HUES64 (cell line): ENCODE data around the gene ADAMTS5.

ENCODE experiments used
- H3K27ac ChIP-seq: 2 replicates; pipeline ENCODE4 v1.7.0; 2013; ENCODE audit warnings: low read depth, low read length, inconsistent platforms
- H3K27me3 ChIP-seq: 2 replicates; pipeline ENCODE4 v1.6.1; 2013; ENCODE audit warnings: mild to moderate bottlenecking, low read length; ENCODE audit not compliant: insufficient read depth
- H3K36me3 ChIP-seq: 2 replicates; pipeline ENCODE4 v1.6.1; 2013; ENCODE audit warnings: mild to moderate bottlenecking, low read length; ENCODE audit not compliant: insufficient read depth
- H3K4me1 ChIP-seq: 2 replicates; pipeline ENCODE4 v1.6.1; 2013; ENCODE audit warnings: mild to moderate bottlenecking, low read length, moderate library complexity; ENCODE audit not compliant: insufficient read depth
- H3K4me3 ChIP-seq: 2 replicates; pipeline ENCODE4 v1.5.1; 2013; ENCODE audit warnings: mild to moderate bottlenecking, low read length, moderate library complexity
- H3K9ac ChIP-seq: 2 replicates; pipeline ENCODE4 v1.6.1; 2013; ENCODE audit warnings: mild to moderate bottlenecking, low read depth, low read length
- H3K9me3 ChIP-seq: 2 replicates; pipeline ENCODE4 v1.6.1; 2013; ENCODE audit warnings: low read depth, low read length; ENCODE audit not compliant: insufficient read depth
- WGBS: fragments of 150-250, 120-280 bp; methylation state at CpG from one replicate; pipeline ENCODE4 v1.1.7; 2013; ENCODE audit warnings: missing lambda C conversion rate; 5-methylcytosine and 5-hydroxymethylcytosine counted together

ADAMTS5 gene

GRCh38 chr21:26948194-26948593, 18.7 kb downstream of the ADAMTS5 start:
- Histone ChIP-seq H3K36me3 (no peaks in the 10 kb centered on the region), H3K9me3 (no peaks in the 10 kb centered on the region), H3K27ac (no peak overlapping the region), H3K9ac (no peak overlapping the region), H3K4me3 (no peak overlapping the region), H3K4me1 (peaks cover 24% of the 10 kb centered on the region), H3K27me3 (peaks cover 15% of the 10 kb centered on the region)
- WGBS, result 93% methylated on average over 2 of the region's 2 CpGs

GRCh38 chr21:26946744-26947446, 20.0 kb downstream of the ADAMTS5 start:
- Histone ChIP-seq H3K27me3 (peaks cover 15% of the 10 kb centered on the region), H3K4me1 (peaks cover 18% of the 10 kb centered on the region), H3K4me3 (no peak overlapping the region), H3K9me3 (no peaks in the 10 kb centered on the region), H3K36me3 (no peaks in the 10 kb centered on the region), H3K27ac (no peak overlapping the region), H3K9ac (no peak overlapping the region)
- WGBS, result 41% methylated on average over 4 of the region's 6 CpGs

DNA sequence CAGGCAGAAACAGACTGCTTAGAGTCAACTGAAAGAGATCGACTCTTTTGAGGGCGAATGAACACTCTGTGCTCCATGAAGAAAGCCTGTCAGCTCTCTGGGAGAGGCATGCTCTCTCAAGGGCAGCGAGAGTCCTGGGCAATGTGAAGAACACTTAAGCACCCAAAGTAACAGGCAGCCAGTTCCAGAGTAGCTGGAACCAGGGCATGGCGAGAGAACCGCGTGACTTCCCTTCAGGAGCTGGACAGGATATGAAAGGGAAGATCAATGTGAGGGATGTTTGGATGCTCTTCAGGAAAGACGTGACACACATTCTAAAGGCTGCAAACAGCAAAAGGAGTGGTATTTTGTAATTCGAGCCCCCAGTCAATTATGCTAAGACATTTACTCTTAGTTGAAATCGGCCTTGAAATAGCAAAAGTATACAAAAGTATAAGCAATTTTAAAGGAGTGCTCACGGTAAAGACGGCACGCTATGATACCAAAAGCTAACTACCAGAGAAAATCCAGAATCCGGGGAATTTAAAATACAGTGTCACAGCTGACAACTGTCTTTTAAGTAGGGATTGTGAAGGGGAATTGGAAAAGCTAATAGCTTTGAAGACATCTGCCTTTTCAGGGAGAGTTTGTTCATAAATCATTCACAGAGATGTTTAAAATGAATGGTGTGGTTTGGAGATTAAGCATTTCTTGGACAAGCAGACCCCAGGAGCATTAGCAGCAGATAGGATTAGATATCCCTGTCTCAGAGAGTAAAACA, 20.8 kb downstream of the ADAMTS5 start:
- H3K36me3 ChIP-seq, result no peaks in the 10 kb centered on the region
- no peak overlapping the region for H3K27ac ChIP-seq
- peaks cover 15% of the 10 kb centered on the region for H3K27me3 ChIP-seq
- H3K4me3 ChIP-seq, result no peak overlapping the region
- peaks cover 18% of the 10 kb centered on the region for H3K4me1 ChIP-seq
- H3K9ac ChIP-seq, result no peak overlapping the region
- 79% methylated on average over 13 of the region's 13 CpGs for WGBS
- no peaks in the 10 kb centered on the region for H3K9me3 ChIP-seq

DNA sequence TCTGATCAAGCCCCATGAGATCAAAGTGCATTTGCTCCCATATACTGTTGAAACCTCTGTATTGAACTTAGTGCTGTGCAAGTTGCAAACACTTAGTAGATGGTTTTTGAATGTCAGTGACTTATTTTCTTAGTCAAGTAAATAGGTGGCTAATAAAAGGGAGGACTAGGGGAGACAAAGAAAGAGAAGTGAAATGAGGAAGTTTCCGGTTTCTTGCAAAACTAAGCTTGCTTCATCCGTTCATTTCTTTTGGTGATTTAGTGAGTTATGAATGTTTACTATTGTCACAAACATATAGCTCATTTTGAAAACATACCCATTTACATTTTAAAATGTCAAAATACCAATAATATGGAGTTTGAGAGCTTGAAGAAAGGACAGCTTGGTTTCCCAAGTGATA, 23.0 kb downstream of the ADAMTS5 start:
- 98% methylated on average over 2 of the region's 2 CpGs for WGBS
- H3K4me1 ChIP-seq, result peaks cover 18% of the 10 kb centered on the region
- H3K4me3 ChIP-seq, result no peak overlapping the region

DNA sequence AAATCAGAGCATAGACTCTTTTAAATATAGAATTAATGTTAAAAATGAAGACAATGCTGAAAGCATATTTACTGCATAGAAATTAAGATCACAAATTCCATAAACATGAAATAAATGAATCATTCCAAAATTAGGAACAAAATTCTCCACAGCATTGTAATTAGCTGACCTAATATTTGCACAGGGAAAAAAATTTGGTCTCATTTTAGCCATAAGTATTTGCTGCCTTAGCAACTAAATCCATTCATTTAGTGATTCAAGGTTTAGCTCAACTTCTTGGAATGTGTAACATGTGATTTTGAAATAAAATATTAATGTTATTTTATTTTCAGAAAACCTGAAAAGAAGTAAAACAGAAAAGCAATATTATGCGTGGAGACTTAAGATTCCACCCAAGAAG, 25.5 kb downstream of the ADAMTS5 start:
- Histone ChIP-seq H3K36me3 (no peaks in the 10 kb centered on the region), H3K9ac (no peak overlapping the region), H3K27me3 (peaks cover 8% of the 10 kb centered on the region; the same call in 1 of the 2 replicates), H3K9me3 (no peaks in the 10 kb centered on the region), H3K4me1 (peaks cover 9% of the 10 kb centered on the region), H3K27ac (no peak overlapping the region), H3K4me3 (no peak overlapping the region)
- WGBS, result 100% methylated on average over 1 of the region's 1 CpG

More for the DNA sequence above, 23.0 kb downstream of the ADAMTS5 start:
- Histone ChIP-seq H3K36me3 (no peaks in the 10 kb centered on the region), H3K9ac (no peak overlapping the region), H3K27me3 (peaks cover 15% of the 10 kb centered on the region), H3K9me3 (no peaks in the 10 kb centered on the region), H3K27ac (no peak overlapping the region)

- no peak overlapping the region for H3K9ac ChIP-seq
- WGBS, result 83% methylated on average over 2 of the region's 2 CpGs
- H3K9me3 ChIP-seq, result no peaks in the 10 kb centered on the region
- no peak overlapping the region for H3K27ac ChIP-seq
- H3K27me3 ChIP-seq, result no peaks in the 10 kb centered on the region
- H3K4me1 ChIP-seq, result no peaks in the 10 kb centered on the region
- H3K36me3 ChIP-seq, result no peaks in the 10 kb centered on the region
- no peak overlapping the region for H3K4me3 ChIP-seq
These were observed 27.2 kb downstream of the ADAMTS5 start for GRCh38 chr21:26939601-26940111.

DNA sequence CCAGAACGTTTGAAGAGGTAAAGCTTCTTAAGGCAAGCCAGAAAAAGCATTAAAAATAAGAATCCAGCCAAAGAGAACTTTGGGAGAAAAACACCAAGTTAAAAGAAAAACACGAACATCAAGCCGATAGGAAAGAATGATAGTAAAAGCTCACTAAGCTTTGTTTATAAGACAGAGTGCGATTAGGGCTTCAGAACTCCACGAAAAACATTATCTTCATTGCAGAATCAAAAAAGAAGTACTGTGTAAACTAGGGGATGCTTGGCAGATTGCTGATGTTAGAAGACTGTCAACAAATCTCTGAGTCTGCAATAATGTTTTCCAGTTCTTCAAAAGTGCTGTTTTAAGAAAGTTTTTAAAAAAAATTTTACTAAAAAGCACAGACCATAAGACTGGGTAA, 30.2 kb downstream of the ADAMTS5 start:
- H3K4me3 ChIP-seq, result no peak overlapping the region
- no peaks in the 10 kb centered on the region for H3K27me3 ChIP-seq
- H3K9ac ChIP-seq, result no peak overlapping the region
- H3K4me1 ChIP-seq, result no peaks in the 10 kb centered on the region
- H3K9me3 ChIP-seq, result no peaks in the 10 kb centered on the region
- 93% methylated on average over 5 of the region's 5 CpGs for WGBS
- no peak overlapping the region for H3K27ac ChIP-seq
- no peaks in the 10 kb centered on the region for H3K36me3 ChIP-seq

DNA sequence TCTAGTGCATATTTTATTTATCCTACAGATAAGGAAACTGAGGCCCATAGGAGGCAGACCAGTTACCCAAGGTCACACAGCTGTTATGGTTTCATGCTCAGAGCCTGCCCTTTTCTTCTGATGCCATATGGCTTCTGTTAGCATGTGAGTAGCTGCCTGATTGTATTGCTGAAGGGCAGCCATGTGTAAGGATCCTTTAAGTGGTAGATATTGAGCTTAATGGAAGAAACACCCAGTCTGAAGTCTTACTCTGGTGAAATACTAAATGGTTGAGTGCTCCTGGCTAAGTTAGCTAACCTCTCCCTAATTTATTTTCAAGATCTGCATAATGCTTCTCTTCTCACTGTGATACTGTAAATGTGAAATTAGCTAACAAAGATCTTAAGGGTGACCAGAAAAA, 30.9 kb downstream of the ADAMTS5 start:
- no peak overlapping the region for H3K4me3 ChIP-seq
- H3K4me1 ChIP-seq, result no peaks in the 10 kb centered on the region
- H3K27me3 ChIP-seq, result no peaks in the 10 kb centered on the region
- no peak overlapping the region for H3K27ac ChIP-seq
- no peaks in the 10 kb centered on the region for H3K9me3 ChIP-seq
- H3K9ac ChIP-seq, result no peak overlapping the region
- H3K36me3 ChIP-seq, result no peaks in the 10 kb centered on the region

DNA sequence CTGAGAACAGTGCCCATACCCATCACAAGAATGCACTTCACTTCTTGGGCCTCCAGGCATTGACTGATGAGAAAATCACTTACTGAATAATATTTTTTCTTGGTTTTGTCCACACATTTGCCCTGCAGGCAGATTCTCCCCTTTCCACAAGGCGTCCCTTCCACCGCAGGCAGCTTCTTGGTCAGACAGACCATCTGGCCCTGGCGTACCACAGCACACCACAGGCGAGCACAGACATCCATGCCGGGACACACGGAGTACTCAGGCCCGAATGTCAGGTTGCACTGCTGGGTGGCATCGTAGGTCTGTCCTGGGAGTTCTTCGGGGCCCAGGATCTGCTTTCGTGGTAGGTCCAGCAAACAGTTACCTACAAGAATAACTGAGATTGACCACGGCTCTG, 32.5 kb downstream of the ADAMTS5 start:
- no peaks in the 10 kb centered on the region for H3K36me3 ChIP-seq
- H3K9me3 ChIP-seq, result no peaks in the 10 kb centered on the region
- no peak overlapping the region for H3K27ac ChIP-seq
- no peak overlapping the region for H3K4me3 ChIP-seq
- 96% methylated on average over 11 of the region's 11 CpGs for WGBS
- no peaks in the 10 kb centered on the region for H3K4me1 ChIP-seq
- no peaks in the 10 kb centered on the region for H3K27me3 ChIP-seq
- H3K9ac ChIP-seq, result no peak overlapping the region

DNA sequence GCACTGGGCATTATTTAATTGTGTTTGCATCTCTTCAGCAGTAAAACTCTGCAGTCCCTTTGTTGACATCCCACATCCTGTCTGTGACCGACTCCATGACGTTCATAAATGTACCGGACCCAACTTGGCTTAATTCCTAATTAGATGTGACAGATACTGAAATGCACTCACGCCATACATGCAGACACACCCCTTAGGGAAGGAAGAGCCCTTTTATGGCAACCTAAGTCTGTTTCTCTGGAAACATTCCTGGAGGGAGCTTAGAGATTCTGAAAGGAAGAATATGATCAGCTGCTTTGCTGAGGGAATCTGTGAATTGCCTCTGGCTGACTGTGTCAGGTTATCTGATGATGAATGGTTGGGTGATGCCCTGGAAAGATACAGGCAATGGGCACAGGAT, 33.4 kb downstream of the ADAMTS5 start:
- Histone ChIP-seq H3K4me1 (no peaks in the 10 kb centered on the region), H3K27me3 (no peaks in the 10 kb centered on the region), H3K9ac (no peak overlapping the region), H3K4me3 (no peak overlapping the region), H3K27ac (no peak overlapping the region), H3K9me3 (no peaks in the 10 kb centered on the region), H3K36me3 (no peaks in the 10 kb centered on the region)
- 93% methylated on average over 4 of the region's 4 CpGs for WGBS

DNA sequence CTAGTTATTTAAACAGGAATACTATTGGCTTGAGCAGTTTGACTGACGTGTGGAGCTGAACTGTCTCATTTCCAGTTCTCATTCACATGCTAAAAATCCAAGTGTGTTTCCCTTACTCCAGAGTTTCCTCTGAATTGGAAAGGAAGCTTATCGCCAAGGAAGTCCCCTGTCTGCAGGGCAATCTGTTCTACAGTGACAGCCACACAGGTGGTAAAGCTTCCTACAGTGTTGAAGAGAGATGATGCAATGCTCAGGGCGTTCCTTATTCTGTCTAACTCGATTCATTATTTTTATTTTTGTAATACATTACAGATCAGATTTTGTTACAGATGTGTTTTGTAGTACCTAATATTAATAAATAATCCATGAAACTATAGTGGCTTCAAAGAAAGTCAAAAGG, 41.3 kb downstream of the ADAMTS5 start:
- no peaks in the 10 kb centered on the region for H3K27me3 ChIP-seq
- H3K36me3 ChIP-seq, result no peaks in the 10 kb centered on the region
- no peak overlapping the region; the same call in 1 of the 2 replicates for H3K27ac ChIP-seq
- H3K9ac ChIP-seq, result no peak overlapping the region
- H3K4me1 ChIP-seq, result peaks cover 13% of the 10 kb centered on the region
- no peaks in the 10 kb centered on the region for H3K9me3 ChIP-seq
- no peak overlapping the region for H3K4me3 ChIP-seq
- 34% methylated on average over 2 of the region's 4 CpGs for WGBS
